GM23248 (cell line): ENCODE measurements around the gene SH3BP2. TPM values are rescaled to one million over a fixed set of nuclear protein-coding genes. Genes with fewer than 3 reads are reported as not detected.
A peak's percentile ranks its signal among the peaks of the same experiment; 100 is the strongest.
"Not testable (repeated sequence)": the region's sequence is repeated elsewhere in the genome, so short reads cannot be mapped to it uniquely, and the experiment has no call there.

ENCODE experiments used
- DNase-seq: peaks from one replicate; pipeline ENCODE4 v3.0.0-alpha.2; 2015
- H2AFZ ChIP-seq: fragments of 200-600 bp; sonication (generic); 2 replicates; pipeline ENCODE4 v1.6.1; 2016; ENCODE audit warnings: antibody characterized with exemption
- H3F3A ChIP-seq: fragments of 200-600 bp; sonication (generic); 2 replicates; pipeline ENCODE4 v1.6.1; 2016; ENCODE audit warnings: mild to moderate bottlenecking, antibody characterized with exemption, mixed run types; ENCODE audit not compliant: insufficient read depth
- H3K27ac ChIP-seq: fragments of 200-600 bp; sonication (generic); 2 replicates; pipeline ENCODE4 v1.5.1; 2016; ENCODE audit warnings: mild to moderate bottlenecking
- H3K27me3 ChIP-seq: fragments of 200-600 bp; sonication (generic); replicated peaks from 2 replicates; pipeline ENCODE4 v1.6.1; 2016; ENCODE audit warnings: mild to moderate bottlenecking; ENCODE audit not compliant: insufficient read depth
- H3K36me3 ChIP-seq: fragments of 200-600 bp; sonication (generic); 2 replicates; pipeline ENCODE4 v1.6.1; 2016; ENCODE audit warnings: low read depth, mild to moderate bottlenecking
- H3K4me1 ChIP-seq: fragments of 200-600 bp; sonication (generic); 2 replicates; pipeline ENCODE4 v1.6.1; 2016; ENCODE audit warnings: mild to moderate bottlenecking; ENCODE audit not compliant: insufficient read depth
- H3K4me2 ChIP-seq: fragments of 200-600 bp; sonication (generic); one replicate; pipeline ENCODE4 v1.6.1; 2016; ENCODE audit warnings: mild to moderate bottlenecking; ENCODE audit not compliant: unreplicated experiment
- H3K4me3 ChIP-seq: fragments of 200-600 bp; sonication (generic); 2 replicates; pipeline ENCODE4 v1.5.1; 2016; ENCODE audit warnings: mild to moderate bottlenecking
- H3K79me2 ChIP-seq: fragments of 200-600 bp; sonication (generic); 2 replicates; pipeline ENCODE4 v1.6.1; 2016; ENCODE audit warnings: mild to moderate bottlenecking; ENCODE audit not compliant: insufficient read depth
- H3K9ac ChIP-seq: fragments of 200-600 bp; sonication (generic); 2 replicates; pipeline ENCODE4 v1.6.1; 2016; ENCODE audit warnings: mild to moderate bottlenecking
- H3K9me2 ChIP-seq: fragments of 200-600 bp; sonication (generic); 2 replicates; pipeline ENCODE4 v1.6.1; 2016; ENCODE audit warnings: mixed run types, mild to moderate bottlenecking, moderate library complexity; ENCODE audit not compliant: insufficient read depth
- H3K9me3 ChIP-seq: fragments of 200-600 bp; sonication (generic); one replicate; pipeline ENCODE4 v1.6.1; 2017; ENCODE audit warnings: low read depth
- H4K20me1 ChIP-seq: fragments of 200-600 bp; sonication (generic); 2 replicates; pipeline ENCODE4 v1.6.0; 2016; ENCODE audit not compliant: insufficient read depth
- EZH2 ChIP-seq: fragments of 200-600 bp; sonication (generic); IDR thresholded peaks from 2 replicates; pipeline ENCODE4 v1.6.1; 2018; ENCODE audit warnings: antibody characterized with exemption, mild to moderate bottlenecking; ENCODE audit not compliant: insufficient read depth, poor library complexity, severe bottlenecking
- EZH2phosphoT487 ChIP-seq: fragments of 200-600 bp; sonication (generic); IDR thresholded peaks from 2 replicates; pipeline ENCODE4 v1.6.1; 2018; ENCODE audit warnings: antibody characterized with exemption, moderate library complexity, mild to moderate bottlenecking, low read depth; ENCODE audit not compliant: insufficient read depth
- WGBS, 2 experiments: methylation state at CpG; one replicate each; pipeline ENCODE4 v1.1.6; 2015 to 2017; ENCODE audit warnings: low lambda C conversion rate in 2 of 2, low coverage in 1 of 2; ENCODE audit errors: missing lambda C conversion rate in 2 of 2; 5-methylcytosine and 5-hydroxymethylcytosine counted together
- in situ Hi-C: fragments of 300-500 bp; cut with MboI; formaldehyde crosslinking; loops from 2 replicates; pipeline ENCODE4 v1.15.0; 2020
- polyA plus RNA-seq: library from polyadenylated mRNA; unstranded; fragments of >200 nt; fragmentation: Nextera tagmentation; extraction: Ambion mirVana; gene quantifications from 2 replicates; pipeline ENCODE4 v1.2.1, GENCODE V29; 2016
- total RNA-seq: library from RNA; depleted of rRNA; stranded (reverse); fragments of >200 nt; shearing (Covaris generic); gene quantifications from 2 replicates; pipeline ENCODE4 v1.2.3, GENCODE V29; 2014

SH3BP2 gene
- total and polyA plus RNA-seq, 2 experiments from 2014 or later = 20.9 to 31.2 TPM

- no peak overlapping the region for H3K4me3 ChIP-seq
- no peaks in the 10 kb centered on the region for H3K4me1 ChIP-seq
- H3K9ac ChIP-seq = no peak overlapping the region
- H3K27ac ChIP-seq = no peak overlapping the region
- TF ChIP-seq EZH2 (no peak), EZH2phosphoT487 (no peak)
- H4K20me1 ChIP-seq = no peaks in the 10 kb centered on the region
- in situ Hi-C loops = no loop called here
- H3K36me3 ChIP-seq = no peaks in the 10 kb centered on the region
- no peak overlapping the region for H2AFZ ChIP-seq
- H3K4me2 ChIP-seq = no peak overlapping the region
- 0 out of 2 replicates have a peak, but pooled peaks cover 3% of the 10 kb centered on the region for H3F3A ChIP-seq
- no peaks in the 10 kb centered on the region for H3K79me2 ChIP-seq
- no peaks in the 10 kb centered on the region for H3K9me3 ChIP-seq
- H3K9me2 ChIP-seq = no peaks in the 10 kb centered on the region
- H3K27me3 ChIP-seq = no peaks in the 10 kb centered on the region
- DNase-seq = no peak
- WGBS, 2 experiments = 47 to 53% methylated on average over 5 of the region's 5 CpGs
Observed at GRCh38 chr4:2762048-2762447, 30.8 kb upstream of the SH3BP2 start.

DNA sequence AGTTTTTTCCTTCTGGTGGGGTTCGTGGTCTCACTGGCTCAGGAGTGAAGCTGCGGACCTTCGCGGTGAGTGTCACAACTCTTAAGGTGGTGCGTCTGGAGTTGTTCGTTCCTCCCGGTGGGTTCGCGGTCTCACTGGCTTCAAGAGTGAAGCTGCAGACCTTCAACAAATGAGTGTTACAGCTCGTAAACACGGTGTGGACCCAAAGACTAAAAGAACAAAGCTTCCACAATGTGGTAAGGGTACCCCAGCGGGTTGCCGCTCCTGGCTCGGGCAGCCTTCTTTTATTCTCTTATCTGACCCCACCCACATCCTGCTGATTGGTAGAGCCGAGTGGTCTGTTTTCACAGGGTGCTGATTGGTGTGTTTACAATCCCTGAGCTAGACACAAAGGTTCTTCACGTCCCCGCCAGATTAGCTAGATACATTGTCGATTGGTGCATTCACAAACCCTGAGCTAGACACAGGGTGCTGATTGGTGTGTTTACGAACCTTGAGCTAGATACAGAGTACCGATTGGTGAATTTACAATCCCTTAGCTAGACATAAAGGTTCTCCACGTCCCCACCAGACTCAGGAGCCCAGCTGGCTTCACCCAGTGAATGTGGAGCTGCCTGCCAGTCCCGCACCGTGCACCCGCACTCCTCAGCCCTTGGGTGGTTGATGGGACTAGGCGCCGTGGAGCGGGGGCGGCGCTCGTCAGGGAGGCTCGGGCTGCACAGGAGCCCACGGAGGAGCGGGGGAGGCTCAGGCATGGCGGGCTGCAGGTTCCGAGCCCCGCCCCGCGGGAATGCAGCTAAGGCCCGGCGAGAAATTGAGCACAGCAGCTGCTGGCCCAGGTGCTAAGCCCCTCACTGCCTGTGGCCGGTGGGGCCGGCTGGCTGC is 30.2 kb upstream of the SH3BP2 start:
- in situ Hi-C loops, H3K4me3 ChIP-seq, H3F3A ChIP-seq, H3K27me3 ChIP-seq, H3K79me2 ChIP-seq, H2AFZ ChIP-seq, H3K9me3 ChIP-seq, H3K4me1 ChIP-seq, H3K9ac ChIP-seq, H3K36me3 ChIP-seq, H3K9me2 ChIP-seq, DNase-seq, H3K27ac ChIP-seq, H3K4me2 ChIP-seq, H4K20me1 ChIP-seq: not testable (repeated sequence)
- 95 to 96% methylated on average over 33 to 41 of the region's 42 CpGs for WGBS, 2 experiments

GRCh38 chr4:2763511-2763967 is 29.3 kb upstream of the SH3BP2 start:
- WGBS, 2 experiments = 20 to 24% methylated on average over 23 of the region's 23 CpGs
- Histone ChIP-seq H3F3A (0 out of 2 replicates have a peak, but pooled peaks cover 3% of the 10 kb centered on the region), H3K79me2 (no peaks in the 10 kb centered on the region), H2AFZ (peak overlapping the region; percentile 94), H3K4me1 (no peaks in the 10 kb centered on the region), H3K36me3 (no peaks in the 10 kb centered on the region), H4K20me1 (no peaks in the 10 kb centered on the region), H3K9me3 (no peaks in the 10 kb centered on the region), H3K4me2 (peak overlapping the region; percentile 84), H3K9ac (peak overlapping the region; percentile 79), H3K27ac (peak overlapping the region; percentile 31; the same call in 1 of the 2 replicates), H3K4me3 (peak overlapping the region; percentile 79), H3K27me3 (no peaks in the 10 kb centered on the region), H3K9me2 (no peaks in the 10 kb centered on the region)
- in situ Hi-C loops = no loop called here
- TF ChIP-seq EZH2 = no peak
- TF ChIP-seq EZH2phosphoT487 = no peak
- peak; percentile 84 for DNase-seq

GRCh38 chr4:2765832-2766526 is 26.9 kb upstream of the SH3BP2 start:
- Histone ChIP-seq H2AFZ (no peak overlapping the region), H3K27ac (no peak overlapping the region), H3K9me2 (no peaks in the 10 kb centered on the region), H3K36me3 (no peaks in the 10 kb centered on the region), H3K4me3 (no peak overlapping the region), H4K20me1 (no peaks in the 10 kb centered on the region), H3K4me2 (no peak overlapping the region), H3K79me2 (no peaks in the 10 kb centered on the region), H3K9me3 (no peaks in the 10 kb centered on the region), H3K4me1 (no peaks in the 10 kb centered on the region), H3F3A (peaks cover 3% of the 10 kb centered on the region; the same call in 1 of the 2 replicates), H3K27me3 (no peaks in the 10 kb centered on the region), H3K9ac (no peak overlapping the region)
- in situ Hi-C loops = no loop called here
- 90 to 91% methylated on average over 12 of the region's 12 CpGs for WGBS, 2 experiments
- no peak for TF ChIP-seq EZH2
- no peak for TF ChIP-seq EZH2phosphoT487
- DNase-seq = no peak
